Measurements from ENCODE around the gene KRT84.

- no peak for TF ChIP-seq POLR2A (IDR thresholded peaks at IDR 0.05)
- no peak for TF ChIP-seq CTCF (IDR thresholded peaks at IDR 0.05)
Observed at GRCh38 chr12:52369211-52369610, 16.2 kb downstream of the KRT84 start.
